Neural cell (in vitro differentiated cells): ENCODE data around the gene CHD6. TPM values are rescaled to one million over a fixed set of nuclear protein-coding genes. Genes with fewer than 3 reads are reported as not detected.

Experiments used
- H2AFZ ChIP-seq: fragments of 200-600, 300-800 bp; sonication (generic), shearing (Covaris generic); 2 replicates; pipeline ENCODE4 v1.6.0; 2014; ENCODE audit warnings: low read depth, mild to moderate bottlenecking, antibody characterized with exemption, low read length, moderate library complexity
- H3F3A ChIP-seq: fragments of 200-600 bp; shearing (Covaris generic); 2 replicates; pipeline ENCODE4 v1.6.1; 2016; ENCODE audit warnings: mild to moderate bottlenecking, moderate library complexity, mixed read lengths, antibody characterized with exemption, low read length; ENCODE audit not compliant: insufficient read depth, poor library complexity, severe bottlenecking
- H3K27ac ChIP-seq: fragments of 200-600, 300-800 bp; sonication (generic), shearing (Covaris generic); 2 replicates; pipeline ENCODE4 v1.5.1; 2014; ENCODE audit warnings: mild to moderate bottlenecking, low read length, moderate library complexity
- H3K27me3 ChIP-seq: fragments of 300-800, 200-600 bp; sonication (generic), shearing (Covaris generic); 2 replicates; pipeline ENCODE4 v1.6.0; 2014; ENCODE audit warnings: mild to moderate bottlenecking, low read depth, low read length, moderate library complexity; ENCODE audit not compliant: insufficient read depth
- H3K36me3 ChIP-seq: fragments of 300-800, 200-600 bp; sonication (generic), shearing (Covaris generic); 2 replicates; pipeline ENCODE4 v1.5.1; 2014; ENCODE audit warnings: mild to moderate bottlenecking, antibody characterized with exemption, low read length, moderate library complexity; ENCODE audit not compliant: insufficient read depth
- H3K4me2 ChIP-seq: fragments of 300-800, 200-600 bp; sonication (generic), shearing (Covaris generic); 2 replicates; pipeline ENCODE4 v1.6.0; 2014; ENCODE audit warnings: mild to moderate bottlenecking, low read length
- H3K4me3 ChIP-seq: fragments of 300-800, 200-600 bp; sonication (generic), shearing (Covaris generic); 2 replicates; pipeline ENCODE4 v1.5.1; 2014; ENCODE audit warnings: mild to moderate bottlenecking, low read length, moderate library complexity
- H3K79me2 ChIP-seq: fragments of 200-600 bp; shearing (Covaris generic); replicated peaks from 2 replicates; pipeline ENCODE4 v1.6.0; 2014; ENCODE audit warnings: mild to moderate bottlenecking, low read length, moderate library complexity; ENCODE audit not compliant: insufficient read depth
- H3K9ac ChIP-seq: fragments of 300-800, 200-600 bp; sonication (generic), shearing (Covaris generic); 2 replicates; pipeline ENCODE4 v1.6.1; 2016; ENCODE audit warnings: mild to moderate bottlenecking, low read length, mixed read lengths
- H3K9me2 ChIP-seq: fragments of 200-600 bp; shearing (Covaris generic); 2 replicates; pipeline ENCODE4 v1.6.1; 2016; ENCODE audit warnings: mild to moderate bottlenecking, low read length, mixed read lengths; ENCODE audit not compliant: insufficient read depth
- H3K9me3 ChIP-seq: fragments of 200-600, 300-800 bp; sonication (generic), shearing (Covaris generic); 2 replicates; pipeline ENCODE4 v1.6.1; 2016; ENCODE audit warnings: mild to moderate bottlenecking, mixed run types, low read length, moderate library complexity, mixed read lengths
- H4K20me1 ChIP-seq: fragments of 200-600 bp; shearing (Covaris generic); 2 replicates; pipeline ENCODE4 v1.6.1; 2016; ENCODE audit warnings: mild to moderate bottlenecking, mixed run types; ENCODE audit not compliant: insufficient read depth
- EP300 ChIP-seq: fragments of 450-650 bp; conservative IDR thresholded peaks from 2 replicates; pipeline ENCODE4 v1.6.1; 2014; ENCODE audit warnings: antibody characterized with exemption, mild to moderate bottlenecking, moderate library complexity; ENCODE audit not compliant: poor library complexity, severe bottlenecking
- EZH2 ChIP-seq: fragments of 200-600, 300-800 bp; shearing (Covaris generic), sonication (generic); IDR thresholded peaks from 2 replicates; pipeline ENCODE4 v1.6.1; 2014; ENCODE audit warnings: antibody characterized with exemption, low read length, borderline replicate concordance, mild to moderate bottlenecking; ENCODE audit not compliant: insufficient read depth, poor library complexity, severe bottlenecking
- MXI1 ChIP-seq: fragments of 450-650 bp; conservative IDR thresholded peaks from 2 replicates; pipeline ENCODE4 v1.6.1; 2014; ENCODE audit warnings: antibody characterized with exemption, mild to moderate bottlenecking; ENCODE audit not compliant: poor library complexity, severe bottlenecking
- POLR2AphosphoS5 ChIP-seq: IDR thresholded peaks from 2 replicates; pipeline ENCODE4 v1.6.1; 2012
- RAD21 ChIP-seq: fragments of 450-650 bp; conservative IDR thresholded peaks from 2 replicates; pipeline ENCODE4 v1.6.1; 2014; ENCODE audit warnings: antibody characterized with exemption, mild to moderate bottlenecking, moderate library complexity
- SMC3 ChIP-seq: fragments of 450-650 bp; conservative IDR thresholded peaks from 2 replicates; pipeline ENCODE4 v1.6.1; 2014; ENCODE audit warnings: antibody characterized with exemption, mild to moderate bottlenecking, moderate library complexity; ENCODE audit not compliant: poor library complexity
- TAF1 ChIP-seq: IDR thresholded peaks from 2 replicates; pipeline ENCODE4 v1.6.1; 2012; ENCODE audit warnings: low read depth
- polyA plus RNA-seq: library from polyadenylated mRNA; depleted of rRNA; stranded (reverse); fragments of >200 nt; gene quantifications from 2 replicates; pipeline ENCODE4 v1.2.3, GENCODE V29; 2014
- TF ChIP-seq, protein P1 (sequence below): IDR thresholded peaks from 2 replicates; pipeline ENCODE4 v1.6.1; 2012; ENCODE audit warnings: borderline replicate concordance
- TF ChIP-seq, protein P2 (sequence below): fragments of 450-650 bp; IDR thresholded peaks from 2 replicates; pipeline ENCODE4 v1.5.1; 2014; ENCODE audit warnings: antibody characterized with exemption, mild to moderate bottlenecking, moderate library complexity; ENCODE audit not compliant: poor library complexity, severe bottlenecking

The CHD6 gene
- polyA plus RNA-seq, 1 donor from 2014 or later, result 22.9 TPM

DNA sequence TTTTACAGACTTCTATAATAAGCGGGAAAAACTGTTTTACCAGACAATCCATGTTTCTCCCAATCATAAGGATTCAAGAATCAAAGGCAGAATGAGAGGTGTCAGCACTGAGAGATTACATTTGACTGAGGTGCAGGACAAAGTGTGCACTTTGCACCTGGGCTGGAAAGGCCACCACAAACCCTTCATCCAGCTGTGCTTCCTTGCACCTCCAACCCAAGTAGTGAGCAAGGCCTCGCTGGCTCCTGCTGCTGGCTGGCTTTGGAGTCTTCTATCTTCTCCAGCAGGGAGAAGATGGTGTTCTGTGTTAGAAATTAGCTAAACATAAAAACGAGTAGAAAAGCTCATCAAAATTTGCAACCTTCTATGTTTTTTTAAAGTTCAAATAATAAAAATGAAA, 77.7 kb downstream of the CHD6 start:
- Histone ChIP-seq H3K9me3 (peaks cover 6% of the 10 kb centered on the region), H4K20me1 (no peaks in the 10 kb centered on the region), H3K27me3 (no peaks in the 10 kb centered on the region), H3K36me3 (no peaks in the 10 kb centered on the region), H3K4me2 (no peak overlapping the region), H3K9ac (no peak overlapping the region), H3K4me3 (no peak overlapping the region), H3F3A (no peaks in the 10 kb centered on the region), H3K27ac (no peak overlapping the region), H2AFZ (no peak overlapping the region), H3K79me2 (peaks cover 4% of the 10 kb centered on the region), H3K9me2 (no peaks in the 10 kb centered on the region)
- no peak for TF ChIP-seq EP300
- TF ChIP-seq, protein P1, sequence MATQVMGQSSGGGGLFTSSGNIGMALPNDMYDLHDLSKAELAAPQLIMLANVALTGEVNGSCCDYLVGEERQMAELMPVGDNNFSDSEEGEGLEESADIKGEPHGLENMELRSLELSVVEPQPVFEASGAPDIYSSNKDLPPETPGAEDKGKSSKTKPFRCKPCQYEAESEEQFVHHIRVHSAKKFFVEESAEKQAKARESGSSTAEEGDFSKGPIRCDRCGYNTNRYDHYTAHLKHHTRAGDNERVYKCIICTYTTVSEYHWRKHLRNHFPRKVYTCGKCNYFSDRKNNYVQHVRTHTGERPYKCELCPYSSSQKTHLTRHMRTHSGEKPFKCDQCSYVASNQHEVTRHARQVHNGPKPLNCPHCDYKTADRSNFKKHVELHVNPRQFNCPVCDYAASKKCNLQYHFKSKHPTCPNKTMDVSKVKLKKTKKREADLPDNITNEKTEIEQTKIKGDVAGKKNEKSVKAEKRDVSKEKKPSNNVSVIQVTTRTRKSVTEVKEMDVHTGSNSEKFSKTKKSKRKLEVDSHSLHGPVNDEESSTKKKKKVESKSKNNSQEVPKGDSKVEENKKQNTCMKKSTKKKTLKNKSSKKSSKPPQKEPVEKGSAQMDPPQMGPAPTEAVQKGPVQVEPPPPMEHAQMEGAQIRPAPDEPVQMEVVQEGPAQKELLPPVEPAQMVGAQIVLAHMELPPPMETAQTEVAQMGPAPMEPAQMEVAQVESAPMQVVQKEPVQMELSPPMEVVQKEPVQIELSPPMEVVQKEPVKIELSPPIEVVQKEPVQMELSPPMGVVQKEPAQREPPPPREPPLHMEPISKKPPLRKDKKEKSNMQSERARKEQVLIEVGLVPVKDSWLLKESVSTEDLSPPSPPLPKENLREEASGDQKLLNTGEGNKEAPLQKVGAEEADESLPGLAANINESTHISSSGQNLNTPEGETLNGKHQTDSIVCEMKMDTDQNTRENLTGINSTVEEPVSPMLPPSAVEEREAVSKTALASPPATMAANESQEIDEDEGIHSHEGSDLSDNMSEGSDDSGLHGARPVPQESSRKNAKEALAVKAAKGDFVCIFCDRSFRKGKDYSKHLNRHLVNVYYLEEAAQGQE, result no peak
- no peak for TF ChIP-seq MXI1
- TF ChIP-seq POLR2AphosphoS5, result no peak
- TF ChIP-seq RAD21, result no peak
- TF ChIP-seq EZH2, result no peak
- TF ChIP-seq, protein P2, sequence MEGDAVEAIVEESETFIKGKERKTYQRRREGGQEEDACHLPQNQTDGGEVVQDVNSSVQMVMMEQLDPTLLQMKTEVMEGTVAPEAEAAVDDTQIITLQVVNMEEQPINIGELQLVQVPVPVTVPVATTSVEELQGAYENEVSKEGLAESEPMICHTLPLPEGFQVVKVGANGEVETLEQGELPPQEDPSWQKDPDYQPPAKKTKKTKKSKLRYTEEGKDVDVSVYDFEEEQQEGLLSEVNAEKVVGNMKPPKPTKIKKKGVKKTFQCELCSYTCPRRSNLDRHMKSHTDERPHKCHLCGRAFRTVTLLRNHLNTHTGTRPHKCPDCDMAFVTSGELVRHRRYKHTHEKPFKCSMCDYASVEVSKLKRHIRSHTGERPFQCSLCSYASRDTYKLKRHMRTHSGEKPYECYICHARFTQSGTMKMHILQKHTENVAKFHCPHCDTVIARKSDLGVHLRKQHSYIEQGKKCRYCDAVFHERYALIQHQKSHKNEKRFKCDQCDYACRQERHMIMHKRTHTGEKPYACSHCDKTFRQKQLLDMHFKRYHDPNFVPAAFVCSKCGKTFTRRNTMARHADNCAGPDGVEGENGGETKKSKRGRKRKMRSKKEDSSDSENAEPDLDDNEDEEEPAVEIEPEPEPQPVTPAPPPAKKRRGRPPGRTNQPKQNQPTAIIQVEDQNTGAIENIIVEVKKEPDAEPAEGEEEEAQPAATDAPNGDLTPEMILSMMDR, result no peak
- no peak for TF ChIP-seq SMC3
- no peak for TF ChIP-seq TAF1

DNA sequence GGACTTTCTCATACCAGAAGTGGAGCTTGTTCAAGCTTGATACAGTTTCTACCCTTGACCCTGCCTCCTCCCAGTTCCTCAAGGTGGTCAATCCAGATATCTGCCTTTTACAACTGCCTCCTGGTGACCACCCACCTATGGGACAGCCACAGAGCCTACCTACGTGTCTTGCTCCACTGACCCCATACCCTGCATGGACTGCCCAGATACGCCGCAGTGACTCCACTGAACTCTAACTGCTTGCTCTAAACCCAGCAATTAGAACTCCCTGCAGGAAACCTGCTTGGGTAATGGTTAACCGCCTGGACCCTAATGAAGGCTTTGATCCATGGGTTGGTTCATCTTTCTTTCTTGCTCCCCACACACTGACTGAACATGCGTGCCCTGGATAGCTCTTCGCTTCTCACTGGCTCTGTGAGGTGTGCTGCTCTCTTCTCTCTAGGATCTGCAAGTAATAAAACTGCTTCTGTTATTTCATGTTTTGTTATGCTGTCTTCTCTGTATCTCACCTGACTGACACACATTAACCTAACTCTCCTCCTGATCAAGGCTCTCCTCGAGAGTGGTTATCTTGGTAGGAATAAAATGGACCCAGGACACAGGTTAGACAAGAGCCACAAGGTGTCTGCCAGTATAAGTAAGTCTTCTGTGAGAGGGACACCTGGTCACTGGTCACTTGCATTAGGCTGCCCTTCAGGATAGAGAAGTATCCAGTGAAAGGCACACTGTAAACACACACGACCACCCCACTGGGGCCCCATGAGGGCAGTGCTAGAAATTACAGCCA, 79.2 kb downstream of the CHD6 start:
- Histone ChIP-seq H3K27me3 (no peaks in the 10 kb centered on the region), H3K79me2 (peaks cover 4% of the 10 kb centered on the region), H3K9me2 (no peaks in the 10 kb centered on the region)

DNA sequence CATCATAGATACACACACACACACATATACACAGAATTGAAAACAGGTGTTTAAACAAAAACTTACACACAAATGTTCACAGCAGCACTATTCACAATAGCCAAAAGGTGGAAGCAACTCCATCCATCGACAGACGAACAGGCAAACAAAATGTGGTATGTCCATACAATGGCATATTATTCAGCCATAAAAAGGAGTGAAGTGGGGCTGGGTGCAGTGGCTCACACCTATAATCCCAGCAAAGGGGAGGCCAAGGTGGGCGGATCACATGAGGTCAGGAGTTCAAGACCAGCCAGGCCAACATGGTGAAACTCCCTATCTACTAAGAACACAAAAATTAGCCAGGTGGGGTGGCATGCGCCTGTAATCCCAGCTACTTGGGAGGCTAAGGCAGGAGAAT, 80.3 kb downstream of the CHD6 start:
- H3K79me2 ChIP-seq, result peaks cover 4% of the 10 kb centered on the region
- H3F3A ChIP-seq, result no peaks in the 10 kb centered on the region
- no peak overlapping the region for H3K27ac ChIP-seq
- no peaks in the 10 kb centered on the region for H3K36me3 ChIP-seq
- no peaks in the 10 kb centered on the region for H4K20me1 ChIP-seq
- TF ChIP-seq, protein P1, result no peak
- TF ChIP-seq, protein P2, result no peak
- TF ChIP-seq TAF1, result no peak
- TF ChIP-seq POLR2AphosphoS5, result no peak
- no peak for TF ChIP-seq EP300
- no peak for TF ChIP-seq RAD21
- no peak for TF ChIP-seq EZH2
- no peak for TF ChIP-seq SMC3
- no peak for TF ChIP-seq MXI1
- no peaks in the 10 kb centered on the region for H3K9me2 ChIP-seq
- no peak overlapping the region for H3K9ac ChIP-seq
- peaks cover 6% of the 10 kb centered on the region for H3K9me3 ChIP-seq
- no peak overlapping the region for H3K4me2 ChIP-seq
- H3K4me3 ChIP-seq, result no peak overlapping the region
- H3K27me3 ChIP-seq, result no peaks in the 10 kb centered on the region
- no peak overlapping the region for H2AFZ ChIP-seq

More for the DNA sequence above, 79.2 kb downstream of the CHD6 start:
- Histone ChIP-seq H3K27ac (no peak overlapping the region), H3K4me3 (no peak overlapping the region), H3K9me3 (peaks cover 6% of the 10 kb centered on the region), H2AFZ (no peak overlapping the region), H4K20me1 (no peaks in the 10 kb centered on the region), H3K4me2 (no peak overlapping the region), H3K9ac (no peak overlapping the region), H3F3A (no peaks in the 10 kb centered on the region), H3K36me3 (no peaks in the 10 kb centered on the region)
- no peak for TF ChIP-seq EP300
